Posterior vena cava (tissue), 2 donors: Measurements from ENCODE around the gene ANGPTL2. TPM values are rescaled to one million over a fixed set of nuclear protein-coding genes. Genes with fewer than 3 reads are reported as not detected.
"Not testable (repeated sequence)": the region's sequence is repeated elsewhere in the genome, so short reads cannot be mapped to it uniquely, and the experiment has no call there.

ENCODE experiments used
- DNase-seq: peaks from one replicate; pipeline ENCODE4 v3.0.0-alpha.2; 2020; ENCODE audit warnings: low spot score
- intact Hi-C, 2 donors: fragments of 100-400 bp; cut with DNase I; formaldehyde crosslinking; loops; one replicate each; pipeline versions ENCODE4 v1.14.1 to v1.14.2; 2022 to 2023
- long read RNA-seq, 2 donors: library from polyadenylated mRNA; unstranded; transcript quantifications; one replicate each; pipeline ENCODE4 v2.0.0, GENCODE V29; 2020 to 2021
- total RNA-seq, 2 donors: library from RNA; stranded (reverse); fragmentation: NEBNext Ultra II Directional; extraction: Animal tissue kit (Norgen Biotek cat#: 25700); gene quantifications; one replicate each; pipeline ENCODE4 v1.2.1, GENCODE V29; 2021
- donor health status: DM: yes; HTN: yes; CAD: no.
- donor health status: DM: yes; HTN: yes; CAD: no.

ANGPTL2 gene, protein sequence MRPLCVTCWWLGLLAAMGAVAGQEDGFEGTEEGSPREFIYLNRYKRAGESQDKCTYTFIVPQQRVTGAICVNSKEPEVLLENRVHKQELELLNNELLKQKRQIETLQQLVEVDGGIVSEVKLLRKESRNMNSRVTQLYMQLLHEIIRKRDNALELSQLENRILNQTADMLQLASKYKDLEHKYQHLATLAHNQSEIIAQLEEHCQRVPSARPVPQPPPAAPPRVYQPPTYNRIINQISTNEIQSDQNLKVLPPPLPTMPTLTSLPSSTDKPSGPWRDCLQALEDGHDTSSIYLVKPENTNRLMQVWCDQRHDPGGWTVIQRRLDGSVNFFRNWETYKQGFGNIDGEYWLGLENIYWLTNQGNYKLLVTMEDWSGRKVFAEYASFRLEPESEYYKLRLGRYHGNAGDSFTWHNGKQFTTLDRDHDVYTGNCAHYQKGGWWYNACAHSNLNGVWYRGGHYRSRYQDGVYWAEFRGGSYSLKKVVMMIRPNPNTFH
- 10 to 100 TPM; 45.7 to 55.9 TPM for total RNA-seq
- long read RNA-seq, donor 1, transcript ANGPTL2-202 (5 exons, 3,707 nt) = major isoform, 7 of 11 reads
- long read RNA-seq, donor 1, partial matches to known transcripts = 4 of 11 reads
- long read RNA-seq, donor 1, other reads (novel, unspliced or antisense) = 0 of 11 reads
- long read RNA-seq, donor 2, transcript ANGPTL2-202 (5 exons, 3,707 nt) = major isoform, 8 of 21 reads
- long read RNA-seq, donor 2, partial matches to known transcripts = 6 of 21 reads
- long read RNA-seq, donor 2, other reads (novel, unspliced or antisense) = 7 of 21 reads

- intact Hi-C loops = loop anchor here in 1 of 2 donors (5.0 kb wide), 1 partner anchor 65 kb away; no protein-coding TSS in a partner anchor
- DNase-seq = peak; percentile 97
These were observed at the start of gene ANGPTL2 for GRCh38 chr9:127122176-127123063. Gene ANGPTL2, minus strand, starts transcription at chr9:127122635. Its CDS starts 13,904 bp downstream, at chr9:127108731.

DNA sequence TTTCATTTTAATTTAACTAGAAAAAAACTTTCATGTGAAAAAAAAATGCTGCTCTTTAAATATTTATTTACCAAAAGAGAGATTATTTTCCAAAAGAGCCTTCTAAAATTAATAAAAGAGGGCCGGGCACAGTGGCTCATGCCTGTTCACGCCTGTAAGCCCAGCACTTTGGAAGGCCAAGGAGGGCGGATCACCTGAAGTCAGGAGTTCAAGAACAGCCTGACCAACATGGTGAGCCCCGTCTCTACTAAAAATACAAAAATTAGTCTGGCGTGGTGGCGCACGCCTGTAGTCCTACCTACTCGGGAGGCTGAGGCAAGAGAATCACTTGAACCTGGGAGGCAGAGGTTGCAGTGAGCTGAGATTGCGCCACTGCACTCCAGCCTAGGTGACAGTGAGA, 48.9 kb upstream of the ANGPTL2 start:
- DNase-seq = peak; percentile 43
- intact Hi-C loops = not testable (repeated sequence)

GRCh38 chr9:127170652-127171051, 48.2 kb upstream of the ANGPTL2 start:
- intact Hi-C loops = no loop called here
- peak; percentile 22 for DNase-seq

DNA sequence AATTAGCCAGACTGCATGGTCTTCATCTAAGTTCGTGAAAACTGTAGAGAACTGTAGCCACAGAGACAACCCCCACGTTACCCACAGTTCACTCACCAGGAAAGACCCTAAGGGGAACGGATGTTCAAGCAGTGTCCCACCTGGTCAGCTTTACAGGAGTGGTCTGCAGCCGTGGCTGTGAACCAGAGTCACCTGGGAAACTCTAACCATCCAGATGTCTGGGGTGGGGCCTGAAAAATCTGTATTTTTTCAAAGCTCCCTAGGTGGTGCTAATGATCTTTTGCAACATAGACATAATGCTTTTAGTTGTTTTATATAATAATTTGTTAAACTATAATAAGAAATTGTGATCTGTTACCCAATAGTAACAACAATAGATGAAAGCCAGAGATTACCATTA, 47.7 kb upstream of the ANGPTL2 start:
- no peak for DNase-seq
- intact Hi-C loops = no loop called here

DNA sequence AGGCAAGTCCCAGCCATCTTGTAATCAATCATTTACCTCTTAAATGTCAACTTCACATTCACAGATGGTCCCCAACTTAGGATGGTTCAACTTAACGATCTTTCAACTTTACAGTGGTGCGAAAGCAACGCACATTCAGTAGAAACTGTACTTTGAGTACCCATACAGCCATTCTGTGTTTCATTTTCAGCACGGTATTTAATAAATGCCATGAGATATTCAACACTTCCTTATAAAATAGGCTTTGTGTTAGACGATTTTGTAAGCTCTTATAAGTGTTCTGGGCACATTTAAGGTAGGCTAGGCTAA, 47.1 kb upstream of the ANGPTL2 start:
- DNase-seq = no peak
- intact Hi-C loops = no loop called here

GRCh38 chr9:127168756-127169574, 46.5 kb upstream of the ANGPTL2 start:
- intact Hi-C loops = no loop called here
- DNase-seq = peak; percentile 71

DNA sequence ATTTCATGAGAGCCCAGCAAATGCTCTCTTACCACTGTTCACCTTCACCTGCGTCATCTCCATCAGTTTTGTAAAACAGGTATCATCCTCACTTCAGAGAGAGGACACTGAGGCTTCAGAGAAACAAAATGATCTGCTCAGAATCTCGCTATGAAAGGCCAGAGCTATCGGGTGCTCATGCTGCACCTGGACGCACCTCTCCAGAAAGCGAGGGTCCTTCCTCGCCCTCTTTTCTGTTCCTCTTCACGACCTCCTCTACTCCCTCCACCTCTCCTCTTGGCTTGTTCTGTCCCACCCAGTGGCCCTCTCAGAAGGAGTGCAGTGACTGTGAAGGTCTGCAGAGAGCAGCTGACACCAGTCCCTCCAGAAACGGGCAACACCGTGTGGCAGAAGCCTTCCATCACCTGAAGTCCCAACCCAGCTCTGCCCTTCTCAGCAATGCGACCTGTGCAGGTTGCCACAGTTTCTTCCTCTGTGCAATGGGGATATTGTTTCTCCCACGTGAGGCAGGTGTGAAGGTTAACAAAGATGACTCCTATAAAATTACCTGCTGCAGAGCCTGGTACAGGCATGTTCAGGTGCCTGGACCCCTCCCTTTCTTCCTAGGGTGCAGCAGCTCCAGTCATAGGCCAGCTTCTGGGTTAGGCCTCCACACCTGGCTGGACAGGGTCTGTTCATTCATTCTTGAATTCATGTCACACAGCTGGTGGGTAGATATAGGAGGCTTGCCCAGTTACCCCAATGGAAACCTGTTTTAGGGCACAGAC, 45.3 kb upstream of the ANGPTL2 start:
- intact Hi-C loops = no loop called here
- DNase-seq = peak; percentile 50

GRCh38 chr9:127166651-127167524, 44.5 kb upstream of the ANGPTL2 start:
- intact Hi-C loops = no loop called here
- DNase-seq = peak; percentile 56

- intact Hi-C loops = no loop called here
- no peak for DNase-seq
These were observed 43.7 kb upstream of the ANGPTL2 start for GRCh38 chr9:127166111-127166510.

DNA sequence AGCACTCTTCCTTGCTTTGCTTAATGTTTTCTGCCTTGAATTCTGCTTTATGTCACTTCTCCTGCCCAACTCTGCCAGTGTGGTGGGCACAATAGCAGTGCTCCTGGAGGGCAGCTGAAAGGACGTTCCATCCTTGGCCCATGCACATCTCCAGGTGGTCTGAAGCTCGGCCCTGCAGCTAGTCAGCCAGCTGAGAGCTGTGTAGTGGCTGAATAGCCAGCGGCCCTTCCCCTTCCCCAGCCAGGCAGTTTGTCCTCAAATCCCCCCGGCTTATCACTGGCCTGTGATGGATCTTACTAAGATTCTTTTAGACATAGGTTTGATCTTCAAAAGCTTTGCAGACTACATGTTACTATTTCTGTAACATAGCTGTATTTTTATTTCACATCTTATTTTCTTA, 42.7 kb upstream of the ANGPTL2 start:
- intact Hi-C loops = no loop called here
- peak; percentile 28 for DNase-seq

DNA sequence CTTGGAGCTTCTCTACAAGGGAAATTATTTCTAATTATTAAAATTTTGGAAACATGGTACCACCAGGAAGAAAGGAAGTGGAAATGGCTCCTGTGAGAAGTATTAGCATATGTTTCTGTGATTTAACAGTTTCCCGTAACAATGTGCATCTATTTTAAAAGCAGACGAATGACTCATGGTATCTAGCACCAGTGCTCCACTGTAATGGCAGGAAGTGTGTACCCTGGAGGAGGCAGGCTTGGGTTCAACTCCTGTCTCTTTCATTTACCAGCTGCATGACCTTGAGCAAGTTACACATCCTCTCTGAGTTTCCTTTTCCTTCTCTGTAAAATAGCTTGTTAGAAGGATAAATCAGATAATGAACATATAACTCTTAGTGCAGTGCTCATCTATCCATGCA, 41.0 kb upstream of the ANGPTL2 start:
- no peak for DNase-seq
- intact Hi-C loops = no loop called here

- DNase-seq = no peak
These were observed 40.5 kb upstream of the ANGPTL2 start for GRCh38 chr9:127162864-127163365.

DNA sequence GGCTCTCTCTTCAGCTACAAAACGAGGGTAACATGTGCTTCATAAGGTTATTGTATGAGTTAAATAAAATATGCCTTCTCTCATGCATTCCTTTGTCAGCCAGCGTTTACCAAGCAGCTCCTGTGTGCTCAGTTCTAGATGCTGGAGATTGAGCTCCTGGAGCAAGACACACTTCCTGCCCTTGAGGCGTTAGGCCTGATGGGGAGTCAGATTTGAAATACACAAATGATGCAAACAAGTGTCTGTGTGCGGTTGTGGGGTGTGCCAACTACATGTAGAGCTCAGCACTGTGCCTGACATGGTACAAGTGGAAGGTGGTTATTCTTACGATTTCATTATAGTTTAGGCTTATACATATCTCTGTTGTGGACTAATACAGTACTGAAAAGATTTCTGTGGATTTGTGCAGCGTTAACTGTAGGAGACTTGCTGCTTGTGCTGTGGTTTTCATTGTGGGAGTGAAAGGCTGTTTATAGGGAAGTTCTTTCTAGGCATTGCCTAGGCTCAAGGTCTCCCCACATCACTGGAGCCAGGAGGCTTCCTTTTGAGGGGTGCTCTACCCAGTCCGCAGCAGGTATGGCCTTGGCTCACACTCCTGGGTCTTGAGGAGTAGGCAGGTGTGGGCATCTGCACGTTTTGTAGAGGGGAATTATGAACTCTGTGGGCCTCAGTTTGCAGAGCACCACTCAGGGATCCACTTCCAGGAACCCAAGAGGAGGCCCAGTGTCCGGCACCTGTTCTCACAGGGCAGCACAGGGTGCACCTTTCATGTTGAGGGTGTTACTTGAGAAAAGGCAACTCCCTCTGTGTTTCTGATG, 39.8 kb upstream of the ANGPTL2 start:
- intact Hi-C loops = no loop called here
- peak; percentile 67 for DNase-seq

More at GRCh38 chr9:127162864-127163365, 40.5 kb upstream of the ANGPTL2 start:
- intact Hi-C loops = no loop called here

GRCh38 chr9:127161081-127161624, 38.7 kb upstream of the ANGPTL2 start:
- intact Hi-C loops = no loop called here
- peak; percentile 41 for DNase-seq

GRCh38 chr9:127159949-127160610, 37.6 kb upstream of the ANGPTL2 start:
- peak; percentile 62 for DNase-seq
- intact Hi-C loops = no loop called here
